Transverse colon (tissue), 4 donors: ENCODE measurements around the gene EXOC3L4.

Experiments
- CTCF ChIP-seq, 5 experiments: fragments of 200-600 bp in 3 of 5; fragments of 450-650 bp in 2 of 5; sonication (generic) in 3 of 5; IDR thresholded peaks; 1 replicate in 2 of 5; 2 replicates in 3 of 5; pipeline ENCODE4 v1.5.1; 2016 to 2017; ENCODE audit warnings: antibody characterized with exemption in 5 of 5, inconsistent platforms in 3 of 5, mild to moderate bottlenecking in 2 of 5, moderate library complexity in 1 of 5
- EP300 ChIP-seq: sonication (generic); formaldehyde crosslinking; IDR thresholded peaks from one replicate; pipeline ENCODE4 v1.6.1; 2017; ENCODE audit warnings: antibody characterized with exemption, low read depth
- POLR2AphosphoS5 ChIP-seq, 3 donors: sonication (generic); formaldehyde crosslinking; IDR thresholded peaks; one replicate each; pipeline ENCODE4 v1.6.1; 2016; ENCODE audit warnings: antibody characterized with exemption in 3 of 3

GRCh38 chr14:103064978-103065377 lies 29.5 kb upstream of the EXOC3L4 start:
- no peak for TF ChIP-seq CTCF (IDR thresholded peaks at IDR 0.05)
- TF ChIP-seq POLR2AphosphoS5 (IDR thresholded peaks at IDR 0.05) = no peak
- TF ChIP-seq EP300 = no peak
